WERI-Rb-1 (cell line): Measurements from ENCODE around the gene CYP11A1.

Experiments used
- DNase-seq: peaks from one replicate; pipeline ENCODE4 v3.0.0-alpha.2; 2020
- H3K27ac ChIP-seq: fragments of 250-450 bp; sonication (Bioruptor Pico); 2 replicates; pipeline ENCODE4 v1.5.1; 2020; ENCODE audit warnings: mild to moderate bottlenecking, moderate library complexity
- H3K27me3 ChIP-seq: fragments of 250-450 bp; sonication (Bioruptor Pico); 2 replicates; pipeline ENCODE4 v1.5.1; 2021; ENCODE audit warnings: mild to moderate bottlenecking, low read depth, moderate library complexity; ENCODE audit not compliant: insufficient read depth, severe bottlenecking
- H3K36me3 ChIP-seq: fragments of 250-450 bp; sonication (Bioruptor Pico); 2 replicates; pipeline ENCODE4 v1.5.1; 2020; ENCODE audit warnings: mild to moderate bottlenecking, moderate library complexity
- H3K4me3 ChIP-seq: 2 replicates; pipeline ENCODE4 v1.5.1; 2011; ENCODE audit warnings: low read depth, mild to moderate bottlenecking, control low read depth, low read length
- H3K9me3 ChIP-seq: fragments of 250-450 bp; sonication (Bioruptor Pico); 2 replicates; pipeline ENCODE4 v1.5.1; 2021; ENCODE audit warnings: mild to moderate bottlenecking, moderate library complexity; ENCODE audit not compliant: severe bottlenecking
- TF ChIP-seq, protein P1 (sequence below): IDR thresholded peaks from 2 replicates; pipeline ENCODE4 v1.5.1; 2011; ENCODE audit warnings: low read depth, mild to moderate bottlenecking, control low read depth, inconsistent platforms, low read length

The CYP11A1 gene

DNA sequence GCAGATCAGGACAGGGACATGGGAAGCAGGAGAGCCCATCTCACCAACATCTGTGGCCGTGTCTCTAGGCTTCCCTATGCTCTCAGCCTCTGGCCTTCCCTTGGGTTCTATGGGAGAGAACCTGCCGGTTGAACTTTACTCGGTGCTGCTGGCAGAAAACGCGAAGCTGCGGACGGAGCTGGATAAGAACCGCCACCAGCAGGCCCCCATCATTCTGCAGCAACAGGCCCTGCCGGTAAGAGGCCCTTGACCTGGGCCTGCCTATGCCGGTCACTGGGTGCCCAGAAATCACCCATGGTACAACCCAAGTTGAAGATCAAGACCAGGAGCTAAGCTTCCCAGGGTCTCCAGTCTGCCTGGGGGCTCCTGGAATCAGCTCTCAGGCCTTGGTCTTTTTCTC, 34.8 kb downstream of the CYP11A1 start:
- H3K36me3 ChIP-seq, result no peaks in the 10 kb centered on the region
- TF ChIP-seq, protein P1, sequence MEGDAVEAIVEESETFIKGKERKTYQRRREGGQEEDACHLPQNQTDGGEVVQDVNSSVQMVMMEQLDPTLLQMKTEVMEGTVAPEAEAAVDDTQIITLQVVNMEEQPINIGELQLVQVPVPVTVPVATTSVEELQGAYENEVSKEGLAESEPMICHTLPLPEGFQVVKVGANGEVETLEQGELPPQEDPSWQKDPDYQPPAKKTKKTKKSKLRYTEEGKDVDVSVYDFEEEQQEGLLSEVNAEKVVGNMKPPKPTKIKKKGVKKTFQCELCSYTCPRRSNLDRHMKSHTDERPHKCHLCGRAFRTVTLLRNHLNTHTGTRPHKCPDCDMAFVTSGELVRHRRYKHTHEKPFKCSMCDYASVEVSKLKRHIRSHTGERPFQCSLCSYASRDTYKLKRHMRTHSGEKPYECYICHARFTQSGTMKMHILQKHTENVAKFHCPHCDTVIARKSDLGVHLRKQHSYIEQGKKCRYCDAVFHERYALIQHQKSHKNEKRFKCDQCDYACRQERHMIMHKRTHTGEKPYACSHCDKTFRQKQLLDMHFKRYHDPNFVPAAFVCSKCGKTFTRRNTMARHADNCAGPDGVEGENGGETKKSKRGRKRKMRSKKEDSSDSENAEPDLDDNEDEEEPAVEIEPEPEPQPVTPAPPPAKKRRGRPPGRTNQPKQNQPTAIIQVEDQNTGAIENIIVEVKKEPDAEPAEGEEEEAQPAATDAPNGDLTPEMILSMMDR, result no peak
- H3K9me3 ChIP-seq, result no peaks in the 10 kb centered on the region
- no peak for DNase-seq
- no peak overlapping the region for H3K4me3 ChIP-seq
- no peak overlapping the region for H3K27ac ChIP-seq
- no peaks in the 10 kb centered on the region for H3K27me3 ChIP-seq

DNA sequence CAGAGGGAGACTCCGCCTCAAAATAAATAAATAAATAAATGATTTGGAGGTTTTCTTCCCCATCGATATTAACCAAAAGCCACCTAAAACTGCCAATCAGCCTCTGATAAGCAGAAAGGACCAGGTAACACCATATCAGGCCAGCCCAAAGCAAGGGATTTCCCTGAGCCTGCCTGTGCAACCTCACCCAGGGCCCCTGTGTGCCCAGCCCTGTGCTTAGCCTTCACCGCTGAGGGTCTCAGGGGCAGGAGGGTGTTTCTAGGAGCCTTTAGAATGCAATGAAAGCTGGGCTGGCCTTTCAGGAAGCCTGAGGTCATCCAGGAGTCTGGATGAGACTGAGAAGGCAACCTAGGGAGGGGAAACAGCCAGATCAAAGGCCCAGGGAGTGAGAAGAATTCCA, 35.4 kb downstream of the CYP11A1 start:
- Histone ChIP-seq H3K27ac (no peak overlapping the region), H3K9me3 (no peaks in the 10 kb centered on the region), H3K4me3 (no peak overlapping the region), H3K36me3 (no peaks in the 10 kb centered on the region), H3K27me3 (no peaks in the 10 kb centered on the region)
- no peak for DNase-seq
- TF ChIP-seq, protein P1, result no peak

DNA sequence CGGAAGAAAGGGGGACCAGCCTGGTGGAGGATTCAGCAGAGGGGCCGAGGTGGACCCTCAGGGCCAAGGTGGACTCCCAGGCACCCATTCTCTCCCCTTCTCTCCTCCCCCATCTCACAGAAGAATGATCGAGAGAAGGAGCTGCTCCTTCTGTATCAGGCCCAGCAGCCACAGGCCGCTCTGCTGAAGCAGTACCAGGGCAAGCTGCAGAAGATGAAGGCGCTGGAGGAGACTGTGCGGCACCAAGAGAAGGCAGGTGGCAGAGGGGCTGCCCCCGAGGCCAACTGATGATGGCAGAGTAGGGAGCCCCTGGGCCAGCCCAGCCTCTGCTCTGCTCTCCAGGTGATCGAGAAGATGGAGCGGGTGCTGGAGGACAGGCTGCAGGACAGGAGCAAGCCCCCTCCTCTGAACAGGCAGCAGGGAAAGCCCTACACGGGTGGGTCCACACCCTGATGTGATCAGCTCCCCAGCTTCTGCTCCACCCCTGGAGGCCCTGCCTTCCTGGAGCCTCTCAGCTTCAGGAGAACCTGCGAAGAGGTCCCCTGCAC, 36.5 kb downstream of the CYP11A1 start:
- Histone ChIP-seq H3K9me3 (no peaks in the 10 kb centered on the region), H3K4me3 (no peak overlapping the region), H3K27me3 (no peaks in the 10 kb centered on the region), H3K36me3 (no peaks in the 10 kb centered on the region), H3K27ac (no peak overlapping the region)
- TF ChIP-seq, protein P1, result no peak
- DNase-seq, result no peak

GRCh38 chr15:74328331-74329056, 39.0 kb downstream of the CYP11A1 start:
- Histone ChIP-seq H3K9me3 (no peaks in the 10 kb centered on the region), H3K36me3 (no peaks in the 10 kb centered on the region), H3K27me3 (no peaks in the 10 kb centered on the region), H3K4me3 (no peak overlapping the region), H3K27ac (no peak overlapping the region)
- TF ChIP-seq, protein P1, result no peak
- peak; percentile 33 for DNase-seq

GRCh38 chr15:74327756-74328155, 39.7 kb downstream of the CYP11A1 start:
- no peak overlapping the region; the same call in 1 of the 2 replicates for H3K27ac ChIP-seq
- no peak overlapping the region for H3K4me3 ChIP-seq
- no peaks in the 10 kb centered on the region for H3K9me3 ChIP-seq
- H3K36me3 ChIP-seq, result no peaks in the 10 kb centered on the region
- DNase-seq, result no peak
- H3K27me3 ChIP-seq, result no peaks in the 10 kb centered on the region
- TF ChIP-seq, protein P1, result no peak
